Suppressor macrophage treated with lipopolysaccharide for 4 hours (primary cell): Measurements from ENCODE around the gene RGS6.

Experiments used
- DNase-seq: peaks from one replicate; pipeline ENCODE4 v3.0.0-alpha.2; 2020

The RGS6 gene

GRCh38 chr14:72254937-72255472 lies 322.8 kb downstream of the RGS6 start:
- no peak for DNase-seq

- no peak for DNase-seq
These were observed 323.8 kb downstream of the RGS6 start for GRCh38 chr14:72256055-72256454.

- no peak for DNase-seq
These were observed 328.8 kb downstream of the RGS6 start for GRCh38 chr14:72261068-72261467.

GRCh38 chr14:72262771-72263170 lies 330.5 kb downstream of the RGS6 start:
- no peak for DNase-seq

GRCh38 chr14:72264716-72265115 lies 332.5 kb downstream of the RGS6 start:
- no peak for DNase-seq

GRCh38 chr14:72270147-72270727 lies 338.0 kb downstream of the RGS6 start:
- DNase-seq, result no peak

- DNase-seq, result no peak
These were observed 338.5 kb downstream of the RGS6 start for GRCh38 chr14:72270749-72271148.

GRCh38 chr14:72275242-72275641 lies 343.0 kb downstream of the RGS6 start:
- no peak for DNase-seq

- DNase-seq, result no peak
These were observed 346.1 kb downstream of the RGS6 start for GRCh38 chr14:72278316-72278715.

GRCh38 chr14:72284176-72284575 lies 351.9 kb downstream of the RGS6 start:
- DNase-seq, result no peak

- no peak for DNase-seq
These were observed 358.0 kb downstream of the RGS6 start for GRCh38 chr14:72290241-72290640.

- peak; percentile 71 for DNase-seq
These were observed 359.9 kb downstream of the RGS6 start for GRCh38 chr14:72291908-72292688.

GRCh38 chr14:72292689-72293024 lies 360.4 kb downstream of the RGS6 start:
- no peak for DNase-seq

GRCh38 chr14:72301352-72301751 lies 369.1 kb downstream of the RGS6 start:
- no peak for DNase-seq

GRCh38 chr14:72303930-72304329 lies 371.7 kb downstream of the RGS6 start:
- no peak for DNase-seq

- no peak for DNase-seq
These were observed 373.3 kb downstream of the RGS6 start for GRCh38 chr14:72305561-72305960.

- DNase-seq, result no peak
These were observed 376.8 kb downstream of the RGS6 start for GRCh38 chr14:72308967-72309485.

GRCh38 chr14:72311116-72311515 lies 378.9 kb downstream of the RGS6 start:
- DNase-seq, result no peak

GRCh38 chr14:72311516-72311915 lies 379.3 kb downstream of the RGS6 start:
- no peak for DNase-seq

- DNase-seq, result no peak
These were observed 382.7 kb downstream of the RGS6 start for GRCh38 chr14:72314808-72315435.

GRCh38 chr14:72315714-72316113 lies 383.5 kb downstream of the RGS6 start:
- DNase-seq, result no peak

GRCh38 chr14:72318648-72319047 lies 386.4 kb downstream of the RGS6 start:
- DNase-seq, result peak; percentile 10

GRCh38 chr14:72332046-72332445 lies 399.8 kb downstream of the RGS6 start:
- no peak for DNase-seq

GRCh38 chr14:72332871-72333270 lies 400.6 kb downstream of the RGS6 start:
- DNase-seq, result no peak
